Breast epithelium (tissue), 4 donors: ENCODE measurements around the gene LHFPL3. TPM values are rescaled to one million over a fixed set of nuclear protein-coding genes. Genes with fewer than 3 reads are reported as not detected.
"Not testable (repeated sequence)": the region's sequence is repeated elsewhere in the genome, so short reads cannot be mapped to it uniquely, and the experiment has no call there.

Experiments
- DNase-seq, 2 donors: peaks; one replicate each; pipeline ENCODE4 v3.0.0-alpha.2; 2019; ENCODE audit warnings: low spot score in 2 of 2
- H3K27ac ChIP-seq, 2 donors: fragments of 200-600 bp; sonication (generic) in 1 of 2; one replicate each; pipeline ENCODE4 v1.5.1; 2016 to 2019; ENCODE audit warnings: mild to moderate bottlenecking in 1 of 2
- H3K27me3 ChIP-seq, 2 donors: fragments of 200-600 bp; sonication (generic) in 1 of 2; one replicate each; pipeline versions ENCODE4 v1.5.1 to v1.6.0; 2017 to 2019; ENCODE audit warnings: control low read depth in 1 of 2, mild to moderate bottlenecking in 1 of 2
- H3K36me3 ChIP-seq: fragments of 200-600 bp; one replicate; pipeline ENCODE4 v1.5.1; 2019
- H3K4me1 ChIP-seq, 2 donors: fragments of 200-600 bp; sonication (generic); one replicate each; pipeline ENCODE4 v1.5.1; 2016 to 2019; ENCODE audit warnings: control low read depth in 1 of 2
- H3K4me3 ChIP-seq, 3 donors: fragments of 200-600 bp; sonication (generic); 1 replicate in 2 of 3; 2 replicates in 1 of 3; pipeline ENCODE4 v1.5.1; 2016 to 2019; ENCODE audit warnings: mild to moderate bottlenecking in 3 of 3, moderate library complexity in 2 of 3
- H3K9me3 ChIP-seq, 2 donors: fragments of 200-600 bp; sonication (generic) in 1 of 2; one replicate each; pipeline ENCODE4 v1.5.1; 2016 to 2019; ENCODE audit warnings: control low read depth in 1 of 2
- CTCF ChIP-seq, 3 donors: fragments of 450-650 bp; IDR thresholded peaks; one replicate each; pipeline ENCODE4 v1.5.1; 2016 to 2017; ENCODE audit warnings: antibody characterized with exemption in 3 of 3, mild to moderate bottlenecking in 3 of 3, moderate library complexity in 3 of 3
- POLR2A ChIP-seq: fragments of 450-650 bp; IDR thresholded peaks from one replicate; pipeline ENCODE4 v1.6.1; 2016; ENCODE audit warnings: antibody characterized with exemption, mild to moderate bottlenecking, moderate library complexity
- POLR2AphosphoS5 ChIP-seq, 3 donors: sonication (generic); formaldehyde crosslinking; IDR thresholded peaks; one replicate each; pipeline ENCODE4 v1.6.1; 2017; ENCODE audit warnings: antibody characterized with exemption in 3 of 3
- intact Hi-C: fragments of 100-400 bp; cut with DNase I; formaldehyde crosslinking; loops from one replicate; pipeline ENCODE4 v1.15.1; 2023; ENCODE audit warnings: low total_unique reads
- total RNA-seq, 3 donors: library from RNA; depleted of rRNA; stranded (reverse); fragments of >200 nt; gene quantifications; one replicate each; pipeline ENCODE4 v1.1.0, GENCODE V29; 2016

Gene LHFPL3
- total RNA-seq, 3 donors from 2014 or later: not detected

- Histone ChIP-seq H3K4me3 (no peak overlapping the region), H3K27ac (no peak overlapping the region), H3K9me3 (no peaks in the 10 kb centered on the region), H3K4me1 (no peaks in the 10 kb centered on the region), H3K36me3 (no peaks in the 10 kb centered on the region), H3K27me3 (no peaks in the 10 kb centered on the region)
- intact Hi-C loops: no loop called here
- TF ChIP-seq POLR2AphosphoS5 (IDR thresholded peaks at IDR 0.05) (no peak), POLR2A (no peak), CTCF (IDR thresholded peaks at IDR 0.05) (no peak)
- no peak for DNase-seq
These were observed 580.7 kb downstream of the LHFPL3 start for GRCh38 chr7:104909096-104909495.

- intact Hi-C loops: no loop called here
- DNase-seq: no peak
These were observed 586.0 kb downstream of the LHFPL3 start for GRCh38 chr7:104914421-104914820.

GRCh38 chr7:104921596-104921995 is 593.2 kb downstream of the LHFPL3 start:
- Histone ChIP-seq H3K27ac (no peak overlapping the region), H3K4me3 (no peak overlapping the region), H3K36me3 (no peaks in the 10 kb centered on the region), H3K4me1 (no peaks in the 10 kb centered on the region), H3K27me3 (no peaks in the 10 kb centered on the region), H3K9me3 (no peaks in the 10 kb centered on the region)
- no peak for DNase-seq
- intact Hi-C loops: no loop called here
- TF ChIP-seq POLR2AphosphoS5 (IDR thresholded peaks at IDR 0.05): no peak
- no peak for TF ChIP-seq CTCF (IDR thresholded peaks at IDR 0.05)
- no peak for TF ChIP-seq POLR2A

More at GRCh38 chr7:104914421-104914820, 586.0 kb downstream of the LHFPL3 start:
- Histone ChIP-seq H3K4me1 (no peaks in the 10 kb centered on the region), H3K36me3 (no peaks in the 10 kb centered on the region), H3K9me3 (no peaks in the 10 kb centered on the region), H3K4me3 (no peak overlapping the region), H3K27ac (no peak overlapping the region), H3K27me3 (no peaks in the 10 kb centered on the region)
- no peak for TF ChIP-seq CTCF (IDR thresholded peaks at IDR 0.05)
- TF ChIP-seq POLR2A: no peak
- no peak for TF ChIP-seq POLR2AphosphoS5 (IDR thresholded peaks at IDR 0.05)

- H3K9me3 ChIP-seq: no peaks in the 10 kb centered on the region
- DNase-seq: no peak
- intact Hi-C loops: no loop called here
- no peak overlapping the region for H3K4me3 ChIP-seq
- TF ChIP-seq CTCF (IDR thresholded peaks at IDR 0.05): peak in 1 of 3 donors; percentile 54
- no peak for TF ChIP-seq POLR2AphosphoS5 (IDR thresholded peaks at IDR 0.05)
- TF ChIP-seq POLR2A: no peak
- H3K27me3 ChIP-seq: no peaks in the 10 kb centered on the region
- H3K27ac ChIP-seq: no peak overlapping the region
- H3K4me1 ChIP-seq: no peaks in the 10 kb centered on the region
- no peaks in the 10 kb centered on the region for H3K36me3 ChIP-seq
These were observed 594.0 kb downstream of the LHFPL3 start for GRCh38 chr7:104922182-104923009.

- no peaks in the 10 kb centered on the region for H3K36me3 ChIP-seq
- H3K27ac ChIP-seq: peak overlapping the region in 1 of 2 donors; percentile 29
- intact Hi-C loops: no loop called here
- H3K27me3 ChIP-seq: no peaks in the 10 kb centered on the region
- H3K4me1 ChIP-seq: no peaks in the 10 kb centered on the region
- DNase-seq: peak in 1 of 2 donors; percentile 39
- no peaks in the 10 kb centered on the region for H3K9me3 ChIP-seq
- H3K4me3 ChIP-seq: no peak overlapping the region
- TF ChIP-seq CTCF (IDR thresholded peaks at IDR 0.05) (peak in 2 of 3 donors; percentile 41 to 76), POLR2A (no peak), POLR2AphosphoS5 (IDR thresholded peaks at IDR 0.05) (peak in 1 of 3 donors; percentile 42)
These were observed 594.6 kb downstream of the LHFPL3 start for GRCh38 chr7:104923010-104923421.

GRCh38 chr7:104926189-104926588 is 597.8 kb downstream of the LHFPL3 start:
- intact Hi-C loops, H3K27me3 ChIP-seq, H3K4me1 ChIP-seq, H3K9me3 ChIP-seq, H3K36me3 ChIP-seq, DNase-seq, H3K27ac ChIP-seq, H3K4me3 ChIP-seq: not testable (repeated sequence)
